Activated T-helper 2 cell treated with anti-CD3 and anti-CD28 coated beads, Interferon-gamma antibody, Interleukin-2, Interleukin-4, amounts not matched to agents 10 μg/mL and 5 μg/mL and 100 μg/mL, durations not matched to agents 14 hours and 24 hours and 36 hours (primary cell): Measurements from ENCODE around the gene COG6. TPM values are rescaled to one million over a fixed set of nuclear protein-coding genes. Genes with fewer than 3 reads are reported as not detected.

Source experiments
- DNase-seq: peaks from one replicate; pipeline ENCODE4 v3.0.0; 2021; ENCODE audit warnings: low spot score
- H3K27ac Mint-ChIP-seq: one replicate; pipeline ENCODE4 v1.8.0; 2021; ENCODE audit warnings: mixed read lengths
- H3K27me3 Mint-ChIP-seq: one replicate; pipeline ENCODE4 v1.8.0; 2021; ENCODE audit warnings: low read depth, mixed read lengths
- H3K36me3 Mint-ChIP-seq: one replicate; pipeline ENCODE4 v1.8.0; 2021; ENCODE audit warnings: low read depth, mixed read lengths
- H3K4me1 Mint-ChIP-seq: one replicate; pipeline ENCODE4 v1.8.0; 2021; ENCODE audit warnings: low read depth, mixed read lengths
- H3K4me3 Mint-ChIP-seq: one replicate; pipeline ENCODE4 v1.8.0; 2021; ENCODE audit warnings: low read depth, mild to moderate bottlenecking, moderate library complexity, mixed read lengths
- H3K9me3 Mint-ChIP-seq: one replicate; pipeline ENCODE4 v1.8.0; 2021; ENCODE audit warnings: mixed read lengths
- intact Hi-C: fragments of 100-400 bp; cut with micrococcal nuclease; formaldehyde crosslinking; loops from one replicate; pipeline ENCODE4 v1.15.1; 2023
- total RNA-seq: library from RNA; stranded (reverse); gene quantifications from 2 replicates; pipeline ENCODE4 v1.2.3, GENCODE V29; 2022

COG6 gene
- total RNA-seq, 1 donor from 2014 or later: 32.4 TPM

- no peaks in the 10 kb centered on the region for H3K27me3 Mint-ChIP-seq
- H3K4me1 Mint-ChIP-seq: peaks cover 53% of the 10 kb centered on the region
- H3K27ac Mint-ChIP-seq: no peak overlapping the region
- intact Hi-C loops: no loop called here
- H3K36me3 Mint-ChIP-seq: peaks cover 11% of the 10 kb centered on the region
- H3K4me3 Mint-ChIP-seq: no peak overlapping the region
- H3K9me3 Mint-ChIP-seq: peaks cover 21% of the 10 kb centered on the region
- no peak for DNase-seq
These were observed 125.2 kb downstream of the COG6 start for GRCh38 chr13:39780711-39781110.

DNA sequence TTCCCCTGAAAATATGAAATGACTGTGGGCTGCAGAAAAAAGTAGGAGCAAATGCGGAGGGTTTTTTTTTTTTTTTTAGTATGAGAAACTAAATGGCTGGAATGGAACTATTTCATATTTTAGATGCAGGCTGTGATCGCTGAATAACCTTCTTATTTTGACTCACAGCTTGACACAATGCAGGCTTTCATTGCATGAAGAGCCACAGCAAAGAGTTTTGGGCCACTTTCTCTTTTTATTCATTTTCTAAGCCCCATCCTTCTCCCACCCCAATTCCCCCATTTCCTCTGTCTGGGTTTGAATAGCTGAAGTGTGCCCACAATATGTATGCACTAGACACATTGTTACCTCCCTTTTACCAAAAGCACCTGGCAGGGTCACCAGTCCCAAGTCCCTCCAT is 125.9 kb downstream of the COG6 start:
- H3K36me3 Mint-ChIP-seq: peaks cover 11% of the 10 kb centered on the region
- peaks cover 53% of the 10 kb centered on the region for H3K4me1 Mint-ChIP-seq
- H3K27ac Mint-ChIP-seq: peak overlapping the region; percentile 50
- no peak for DNase-seq
- intact Hi-C loops: no loop called here
- H3K4me3 Mint-ChIP-seq: no peak overlapping the region
- H3K27me3 Mint-ChIP-seq: no peaks in the 10 kb centered on the region
- peaks cover 21% of the 10 kb centered on the region for H3K9me3 Mint-ChIP-seq

- no peak overlapping the region for H3K27ac Mint-ChIP-seq
These were observed 127.6 kb downstream of the COG6 start for GRCh38 chr13:39783051-39783450.

GRCh38 chr13:39784347-39784746 is 128.9 kb downstream of the COG6 start:
- Mint-ChIP-seq H3K27ac (no peak overlapping the region), H3K9me3 (peaks cover 9% of the 10 kb centered on the region), H3K4me1 (peaks cover 36% of the 10 kb centered on the region), H3K36me3 (peaks cover 1% of the 10 kb centered on the region), H3K27me3 (no peaks in the 10 kb centered on the region), H3K4me3 (no peak overlapping the region)
- intact Hi-C loops: no loop called here
- no peak for DNase-seq

More at GRCh38 chr13:39783051-39783450, 127.6 kb downstream of the COG6 start:
- intact Hi-C loops: no loop called here
- peaks cover 6% of the 10 kb centered on the region for H3K36me3 Mint-ChIP-seq
- H3K27me3 Mint-ChIP-seq: no peaks in the 10 kb centered on the region
- DNase-seq: no peak
- H3K4me1 Mint-ChIP-seq: peaks cover 47% of the 10 kb centered on the region
- H3K9me3 Mint-ChIP-seq: peaks cover 9% of the 10 kb centered on the region
- no peak overlapping the region for H3K4me3 Mint-ChIP-seq

- H3K4me3 Mint-ChIP-seq: no peak overlapping the region
- DNase-seq: no peak
- peaks cover 17% of the 10 kb centered on the region for H3K9me3 Mint-ChIP-seq
- intact Hi-C loops: no loop called here
- H3K4me1 Mint-ChIP-seq: peaks cover 30% of the 10 kb centered on the region
- peak overlapping the region; percentile 27 for H3K27ac Mint-ChIP-seq
- H3K27me3 Mint-ChIP-seq: no peaks in the 10 kb centered on the region
- H3K36me3 Mint-ChIP-seq: peaks cover 4% of the 10 kb centered on the region
These were observed 130.6 kb downstream of the COG6 start for GRCh38 chr13:39786091-39786490.

DNA sequence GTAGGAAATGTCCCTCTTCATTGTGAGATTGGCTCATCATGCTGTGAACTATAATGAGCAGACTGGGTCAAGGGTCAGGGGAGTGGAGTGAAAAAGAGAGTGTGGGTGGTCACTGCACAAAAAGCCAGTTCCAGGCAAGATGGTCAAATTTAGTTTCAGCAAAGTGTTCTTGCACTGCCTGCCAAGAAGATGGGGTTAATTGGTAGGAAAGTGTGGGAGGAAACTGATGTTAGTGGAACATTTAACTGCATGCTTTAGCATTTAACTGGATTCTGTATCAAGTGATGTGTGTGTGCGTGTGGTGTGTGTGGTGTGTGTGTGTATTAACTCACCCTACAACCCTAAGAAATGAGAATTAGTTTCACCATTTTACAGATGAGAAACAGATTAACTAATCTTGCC is 131.6 kb downstream of the COG6 start:
- Mint-ChIP-seq H3K4me3 (no peak overlapping the region), H3K4me1 (peaks cover 21% of the 10 kb centered on the region), H3K36me3 (peaks cover 4% of the 10 kb centered on the region), H3K9me3 (peaks cover 19% of the 10 kb centered on the region), H3K27ac (peak overlapping the region; percentile 34), H3K27me3 (no peaks in the 10 kb centered on the region)
- intact Hi-C loops: loop anchor here (1.0 kb wide), 2 partner anchors 10 to 239 kb away; no protein-coding TSS in a partner anchor
- DNase-seq: no peak

- Mint-ChIP-seq H3K27me3 (no peaks in the 10 kb centered on the region), H3K9me3 (peaks cover 22% of the 10 kb centered on the region), H3K27ac (no peak overlapping the region), H3K36me3 (peaks cover 4% of the 10 kb centered on the region), H3K4me3 (no peak overlapping the region), H3K4me1 (peaks cover 17% of the 10 kb centered on the region)
- DNase-seq: no peak
- intact Hi-C loops: no loop called here
These were observed 132.6 kb downstream of the COG6 start for GRCh38 chr13:39788102-39788501.

DNA sequence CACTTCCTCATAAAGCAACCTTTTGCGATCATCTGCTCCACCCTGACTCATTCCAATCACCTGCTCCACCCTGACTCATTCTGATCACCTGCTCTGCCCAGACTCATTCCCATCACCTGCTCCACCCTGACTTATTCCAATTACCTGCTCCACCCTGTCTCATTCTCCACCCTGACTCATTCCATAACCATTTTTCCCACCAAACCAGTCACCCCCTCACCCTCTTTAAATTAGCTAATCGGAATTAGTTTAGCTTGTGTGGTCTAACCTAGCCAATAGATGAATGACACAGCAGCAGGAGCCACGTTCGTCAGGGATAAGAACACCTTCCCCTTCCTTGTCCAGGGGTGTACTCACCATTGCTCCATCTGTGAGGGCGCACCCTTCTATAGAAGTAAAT is 134.0 kb downstream of the COG6 start:
- H3K27me3 Mint-ChIP-seq: no peaks in the 10 kb centered on the region
- peaks cover 30% of the 10 kb centered on the region for H3K9me3 Mint-ChIP-seq
- no peak overlapping the region for H3K27ac Mint-ChIP-seq
- intact Hi-C loops: no loop called here
- H3K4me1 Mint-ChIP-seq: peaks cover 17% of the 10 kb centered on the region
- no peak overlapping the region for H3K4me3 Mint-ChIP-seq
- peaks cover 4% of the 10 kb centered on the region for H3K36me3 Mint-ChIP-seq
- no peak for DNase-seq

Other genes with a start within 250 kb of the COG6 start
- gene LHFPL6, start 52.5 kb upstream of the COG6 start, total RNA-seq: 4.8 and 5.8 TPM in 2 replicates